RWPE2 (cell line): Measurements from ENCODE around the gene PLPP7.
"Not testable (repeated sequence)": the region's sequence is repeated elsewhere in the genome, so short reads cannot be mapped to it uniquely, and the experiment has no call there.

Experiments
- ATAC-seq: fragments of 200-7000 bp; cut with Tn5 transposase; 3 replicates; pipeline ENCODE4 v1.9.1; 2021; ENCODE audit warnings: low read depth
- DNase-seq: peaks from one replicate; pipeline ENCODE4 v3.0.0-alpha.2; 2020; ENCODE audit warnings: low spot score
- H3K27ac ChIP-seq: fragments of 450-650 bp; 2 replicates; pipeline ENCODE4 v1.5.1; 2017; ENCODE audit warnings: mild to moderate bottlenecking; ENCODE audit not compliant: poor library complexity, severe bottlenecking
- H3K27me3 ChIP-seq: fragments of 250-450 bp; sonication (Bioruptor Pico); 2 replicates; pipeline ENCODE4 v1.5.1; 2021; ENCODE audit warnings: mild to moderate bottlenecking, moderate library complexity; ENCODE audit not compliant: insufficient read depth, poor library complexity, severe bottlenecking
- H3K36me3 ChIP-seq: fragments of 250-450 bp; sonication (Bioruptor Pico); 2 replicates; pipeline ENCODE4 v1.5.1; 2020; ENCODE audit warnings: low read depth, mild to moderate bottlenecking, moderate library complexity
- H3K4me1 ChIP-seq: fragments of 250-450 bp; sonication (Bioruptor Pico); 2 replicates; pipeline ENCODE4 v1.5.1; 2021; ENCODE audit warnings: mild to moderate bottlenecking, moderate library complexity; ENCODE audit not compliant: insufficient read depth, poor library complexity, severe bottlenecking
- H3K4me3 ChIP-seq: fragments of 250-450 bp; sonication (Bioruptor Pico); 2 replicates; pipeline ENCODE4 v1.5.1; 2021; ENCODE audit warnings: mild to moderate bottlenecking, moderate library complexity; ENCODE audit not compliant: severe bottlenecking
- H3K9me3 ChIP-seq: fragments of 250-450 bp; sonication (Bioruptor Pico); 2 replicates; pipeline ENCODE4 v1.5.1; 2021; ENCODE audit warnings: mild to moderate bottlenecking, moderate library complexity; ENCODE audit not compliant: severe bottlenecking
- CTCF ChIP-seq: fragments of 450-650 bp; IDR thresholded peaks from one replicate; pipeline ENCODE4 v1.5.1; 2017; ENCODE audit warnings: mild to moderate bottlenecking, moderate library complexity; ENCODE audit not compliant: poor library complexity, severe bottlenecking

PLPP7 gene

GRCh38 chr9:131324736-131325679 lies 35.5 kb downstream of the PLPP7 start:
- no peak for DNase-seq
- ATAC-seq: no peak
- Histone ChIP-seq H3K4me3 (no peak overlapping the region), H3K36me3 (no peaks in the 10 kb centered on the region), H3K9me3 (no peaks in the 10 kb centered on the region), H3K4me1 (no peaks in the 10 kb centered on the region), H3K27ac (no peak overlapping the region), H3K27me3 (no peaks in the 10 kb centered on the region)
- no peak for TF ChIP-seq CTCF

- H3K27ac ChIP-seq: no peak overlapping the region
- no peak overlapping the region for H3K4me3 ChIP-seq
- H3K9me3 ChIP-seq: no peaks in the 10 kb centered on the region
- no peak for TF ChIP-seq CTCF
- H3K36me3 ChIP-seq: no peaks in the 10 kb centered on the region
- DNase-seq (no peak), ATAC-seq (no peak)
- H3K27me3 ChIP-seq: no peaks in the 10 kb centered on the region
- H3K4me1 ChIP-seq: no peaks in the 10 kb centered on the region
Measured at GRCh38 chr9:131329241-131329641, 39.7 kb downstream of the PLPP7 start.

GRCh38 chr9:131330814-131331600 lies 41.5 kb downstream of the PLPP7 start:
- H3K27ac ChIP-seq: no peak overlapping the region

GRCh38 chr9:131331996-131332395 lies 42.5 kb downstream of the PLPP7 start:
- not testable (repeated sequence) for DNase-seq, H3K4me3 ChIP-seq, H3K9me3 ChIP-seq, H3K27me3 ChIP-seq, H3K36me3 ChIP-seq, H3K4me1 ChIP-seq, ATAC-seq, H3K27ac ChIP-seq

More at GRCh38 chr9:131330814-131331600, 41.5 kb downstream of the PLPP7 start:
- H3K9me3 ChIP-seq: no peaks in the 10 kb centered on the region
- TF ChIP-seq CTCF: no peak
- DNase-seq: no peak
- no peak for ATAC-seq
- no peaks in the 10 kb centered on the region for H3K36me3 ChIP-seq
- H3K27me3 ChIP-seq: no peaks in the 10 kb centered on the region
- H3K4me1 ChIP-seq: no peaks in the 10 kb centered on the region
- H3K4me3 ChIP-seq: no peak overlapping the region

GRCh38 chr9:131333771-131334628 lies 44.5 kb downstream of the PLPP7 start:
- DNase-seq: no peak
- H3K27me3 ChIP-seq: no peaks in the 10 kb centered on the region

More at GRCh38 chr9:131333771-131334628, 44.5 kb downstream of the PLPP7 start:
- Histone ChIP-seq H3K4me1 (no peaks in the 10 kb centered on the region), H3K4me3 (no peak overlapping the region), H3K27ac (no peak overlapping the region), H3K36me3 (no peaks in the 10 kb centered on the region), H3K9me3 (no peaks in the 10 kb centered on the region)
- no peak for ATAC-seq
- TF ChIP-seq CTCF: no peak
